RWPE2 (cell line): ENCODE measurements around the gene OBSCN.

Source experiments
- ATAC-seq: fragments of 200-7000 bp; cut with Tn5 transposase; 3 replicates; pipeline ENCODE4 v1.9.1; 2021; ENCODE audit warnings: low read depth
- DNase-seq: peaks from one replicate; pipeline ENCODE4 v3.0.0-alpha.2; 2020; ENCODE audit warnings: low spot score
- H3K27ac ChIP-seq: fragments of 450-650 bp; 2 replicates; pipeline ENCODE4 v1.5.1; 2017; ENCODE audit warnings: mild to moderate bottlenecking; ENCODE audit not compliant: poor library complexity, severe bottlenecking
- H3K27me3 ChIP-seq: fragments of 250-450 bp; sonication (Bioruptor Pico); 2 replicates; pipeline ENCODE4 v1.5.1; 2021; ENCODE audit warnings: mild to moderate bottlenecking, moderate library complexity; ENCODE audit not compliant: insufficient read depth, poor library complexity, severe bottlenecking
- H3K36me3 ChIP-seq: fragments of 250-450 bp; sonication (Bioruptor Pico); 2 replicates; pipeline ENCODE4 v1.5.1; 2020; ENCODE audit warnings: low read depth, mild to moderate bottlenecking, moderate library complexity
- H3K4me1 ChIP-seq: fragments of 250-450 bp; sonication (Bioruptor Pico); 2 replicates; pipeline ENCODE4 v1.5.1; 2021; ENCODE audit warnings: mild to moderate bottlenecking, moderate library complexity; ENCODE audit not compliant: insufficient read depth, poor library complexity, severe bottlenecking
- H3K4me3 ChIP-seq: fragments of 250-450 bp; sonication (Bioruptor Pico); 2 replicates; pipeline ENCODE4 v1.5.1; 2021; ENCODE audit warnings: mild to moderate bottlenecking, moderate library complexity; ENCODE audit not compliant: severe bottlenecking
- H3K9me3 ChIP-seq: fragments of 250-450 bp; sonication (Bioruptor Pico); 2 replicates; pipeline ENCODE4 v1.5.1; 2021; ENCODE audit warnings: mild to moderate bottlenecking, moderate library complexity; ENCODE audit not compliant: severe bottlenecking
- CTCF ChIP-seq: fragments of 450-650 bp; IDR thresholded peaks from one replicate; pipeline ENCODE4 v1.5.1; 2017; ENCODE audit warnings: mild to moderate bottlenecking, moderate library complexity; ENCODE audit not compliant: poor library complexity, severe bottlenecking

OBSCN gene

GRCh38 chr1:228163007-228163753 lies 44.7 kb upstream of the OBSCN start:
- H3K27me3 ChIP-seq = no peaks in the 10 kb centered on the region
- H3K27ac ChIP-seq = peak overlapping the region; percentile 94
- DNase-seq = no peak
- H3K36me3 ChIP-seq = no peaks in the 10 kb centered on the region
- H3K4me3 ChIP-seq = peak overlapping the region; percentile 10
- no peak for TF ChIP-seq CTCF
- ATAC-seq = peak; percentile 48
- H3K9me3 ChIP-seq = no peaks in the 10 kb centered on the region
- peaks cover 21% of the 10 kb centered on the region for H3K4me1 ChIP-seq

- no peaks in the 10 kb centered on the region for H3K9me3 ChIP-seq
- H3K27me3 ChIP-seq = no peaks in the 10 kb centered on the region
- H3K4me3 ChIP-seq = no peak overlapping the region
- no peaks in the 10 kb centered on the region for H3K36me3 ChIP-seq
- H3K4me1 ChIP-seq = peaks cover 21% of the 10 kb centered on the region
- H3K27ac ChIP-seq = peak overlapping the region; percentile 94
- ATAC-seq (no peak), DNase-seq (no peak)
- no peak for TF ChIP-seq CTCF
Observed at GRCh38 chr1:228163776-228164519, 43.9 kb upstream of the OBSCN start.

- H3K9me3 ChIP-seq = no peaks in the 10 kb centered on the region
- peaks cover 21% of the 10 kb centered on the region for H3K4me1 ChIP-seq
- TF ChIP-seq CTCF = no peak
- no peaks in the 10 kb centered on the region for H3K27me3 ChIP-seq
- H3K36me3 ChIP-seq = no peaks in the 10 kb centered on the region
- H3K27ac ChIP-seq = peak overlapping the region; percentile 94
- ATAC-seq (no peak), DNase-seq (no peak)
- peak overlapping the region; percentile 25 for H3K4me3 ChIP-seq
Observed at GRCh38 chr1:228164561-228165371, 43.1 kb upstream of the OBSCN start.

GRCh38 chr1:228165372-228166169 lies 42.3 kb upstream of the OBSCN start, which contains the start of gene IBA57:
TSS of gene IBA57 (plus strand) at chr1:228165804. CDS start at chr1:228165817, 13 bp downstream.
- TF ChIP-seq CTCF = peak; percentile 85
- ATAC-seq (peak; percentile 70), DNase-seq (peak; percentile 95)
- no peaks in the 10 kb centered on the region for H3K36me3 ChIP-seq
- no peaks in the 10 kb centered on the region for H3K27me3 ChIP-seq
- peak within 1 kb of the TSS; percentile 94 for H3K27ac ChIP-seq
- peak within 1 kb of the TSS; percentile 81 for H3K4me3 ChIP-seq
- peaks cover 21% of the 10 kb centered on the region for H3K4me1 ChIP-seq
- no peaks in the 10 kb centered on the region for H3K9me3 ChIP-seq
